ENCODE results near the gene NDUFA11.

Gene NDUFA11

DNA sequence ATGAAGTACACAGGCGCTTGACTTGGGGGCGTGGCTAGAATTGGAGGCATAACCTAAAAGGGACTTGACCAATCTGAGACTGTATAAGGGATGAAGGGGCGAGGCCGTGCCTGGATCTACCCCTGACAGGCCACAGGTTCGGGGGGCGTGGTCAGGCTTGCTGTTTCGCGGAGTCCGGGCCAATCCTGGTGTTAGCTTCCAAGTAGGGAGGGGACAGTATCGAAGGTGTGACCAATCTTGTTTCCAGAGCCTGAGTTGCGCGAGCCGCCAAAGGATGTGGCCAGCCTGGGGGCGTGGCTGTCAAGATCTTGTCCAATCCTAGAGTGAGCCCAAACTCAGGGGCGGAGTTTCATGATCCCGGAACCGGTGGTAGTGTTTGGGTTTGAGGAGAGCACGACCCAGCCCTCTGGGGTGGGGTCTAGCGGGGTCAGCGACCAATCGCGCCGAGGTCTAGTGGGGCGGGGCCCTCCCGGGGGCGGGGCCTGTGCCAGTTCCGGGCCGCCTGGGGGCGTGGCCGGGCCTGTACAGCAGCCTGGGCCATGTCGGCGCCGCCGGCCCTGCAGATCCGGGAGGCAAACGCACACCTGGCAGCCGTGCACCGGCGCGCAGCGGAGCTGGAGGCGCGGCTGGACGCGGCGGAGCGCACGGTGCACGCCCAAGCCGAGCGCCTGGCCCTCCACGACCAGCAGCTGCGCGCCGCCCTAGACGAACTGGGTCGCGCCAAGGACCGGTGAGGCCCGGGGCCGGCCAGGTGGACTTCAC is 943 bp upstream of the NDUFA11 start, which contains the start of gene VMAC:
TSS of gene VMAC (plus strand) at position 521 of the 762 bp plus-strand sequence. CDS start at position 540, 19 bp downstream.
- CTCF ChIA-PET: interaction anchor here (1.5 to 3.1 kb wide), 6 partner anchors 13 to 118 kb away, joined by 4 to 19 read pairs (median 10); partner anchors contain the start of gene NRTN
- POLR2A ChIA-PET: interaction anchor here (1.4 to 2.7 kb wide), 3 partner anchors 74 to 184 kb away, joined by 4 to 21 read pairs (median 5); partner anchors contain the start of genes CATSPERD, LONP1 and RANBP3
- TF ChIP-seq, protein P1, sequence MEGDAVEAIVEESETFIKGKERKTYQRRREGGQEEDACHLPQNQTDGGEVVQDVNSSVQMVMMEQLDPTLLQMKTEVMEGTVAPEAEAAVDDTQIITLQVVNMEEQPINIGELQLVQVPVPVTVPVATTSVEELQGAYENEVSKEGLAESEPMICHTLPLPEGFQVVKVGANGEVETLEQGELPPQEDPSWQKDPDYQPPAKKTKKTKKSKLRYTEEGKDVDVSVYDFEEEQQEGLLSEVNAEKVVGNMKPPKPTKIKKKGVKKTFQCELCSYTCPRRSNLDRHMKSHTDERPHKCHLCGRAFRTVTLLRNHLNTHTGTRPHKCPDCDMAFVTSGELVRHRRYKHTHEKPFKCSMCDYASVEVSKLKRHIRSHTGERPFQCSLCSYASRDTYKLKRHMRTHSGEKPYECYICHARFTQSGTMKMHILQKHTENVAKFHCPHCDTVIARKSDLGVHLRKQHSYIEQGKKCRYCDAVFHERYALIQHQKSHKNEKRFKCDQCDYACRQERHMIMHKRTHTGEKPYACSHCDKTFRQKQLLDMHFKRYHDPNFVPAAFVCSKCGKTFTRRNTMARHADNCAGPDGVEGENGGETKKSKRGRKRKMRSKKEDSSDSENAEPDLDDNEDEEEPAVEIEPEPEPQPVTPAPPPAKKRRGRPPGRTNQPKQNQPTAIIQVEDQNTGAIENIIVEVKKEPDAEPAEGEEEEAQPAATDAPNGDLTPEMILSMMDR (IDR thresholded peaks at IDR 0.05; ENCODE audit: control extremely low read depth, extremely low read depth, low read depth, missing control alignments): no peak
- peak; percentile 99 for DNase-seq (ENCODE audit: extremely low spot score)

DNA sequence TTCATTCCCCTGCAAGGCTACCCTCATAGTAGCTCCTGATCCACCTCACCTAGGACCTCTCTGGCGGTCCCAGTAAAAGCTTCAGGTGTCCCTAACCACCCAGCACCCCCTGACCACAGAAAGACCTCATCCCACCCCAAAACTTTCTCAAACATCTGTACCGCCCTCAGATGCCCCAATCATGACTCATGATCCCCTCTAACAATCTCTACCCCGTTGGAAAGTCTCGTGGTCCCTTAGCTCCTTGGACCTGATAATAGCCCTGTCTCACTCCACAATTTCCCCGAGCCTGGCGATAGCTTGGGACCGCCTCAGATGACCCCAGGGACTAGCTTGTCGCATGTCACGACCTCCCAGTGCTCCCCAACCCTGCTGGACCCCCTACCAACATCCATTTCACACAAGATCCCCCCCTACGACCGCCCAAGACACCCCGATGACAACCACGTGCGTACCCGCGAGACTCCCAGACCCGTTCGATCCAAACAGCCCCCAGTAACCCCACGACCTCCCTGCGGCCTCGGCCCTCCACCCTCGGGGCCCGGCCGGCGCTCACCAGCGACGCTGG is 450 bp downstream of the NDUFA11 start:
- TF ChIP-seq, protein P1 (IDR thresholded peaks at IDR 0.05; ENCODE audit: control extremely low read depth, extremely low read depth, low read depth, missing control alignments): no peak
- no peak for DNase-seq (ENCODE audit: extremely low spot score)
- CTCF ChIA-PET: interaction anchor here (0.7 to 3.1 kb wide), 11 partner anchors 10 to 316 kb away, joined by 3 to 19 read pairs (median 4); no protein-coding TSS in a partner anchor
- POLR2A ChIA-PET: interaction anchor here (0.6 to 2.7 kb wide), 5 partner anchors 10 to 1230 kb away, joined by 4 to 21 read pairs (median 6); partner anchors contain the start of gene RANBP3

GRCh38 chr19:5900976-5901375 is 2.6 kb downstream of the NDUFA11 start:
- POLR2A ChIA-PET: interaction anchor here (0.7 kb wide), 1 partner anchor 188 kb away, joined by 3 read pairs; no protein-coding TSS in a partner anchor
- TF ChIP-seq, protein P1 (IDR thresholded peaks at IDR 0.05; ENCODE audit: control extremely low read depth, extremely low read depth, low read depth, missing control alignments): no peak
- no peak for DNase-seq (ENCODE audit: extremely low spot score)
- CTCF ChIA-PET: interaction anchor here (1.4 kb wide), 1 partner anchor 10 kb away, joined by 4 read pairs; no protein-coding TSS in a partner anchor

GRCh38 chr19:5899728-5900526 is 3.7 kb downstream of the NDUFA11 start:
- TF ChIP-seq, protein P1 (IDR thresholded peaks at IDR 0.05; ENCODE audit: control extremely low read depth, extremely low read depth, low read depth, missing control alignments): no peak
- CTCF ChIA-PET: interaction anchor here (1.4 to 1.5 kb wide), 2 partner anchors 9 to 96 kb away, joined by 4 to 7 read pairs; no protein-coding TSS in a partner anchor

GRCh38 chr19:5897189-5897969 is 6.2 kb downstream of the NDUFA11 start:
- ChIA-PET CTCF (interaction anchor here (0.6 to 1.4 kb wide), 3 partner anchors 9 to 103 kb away, joined by 3 read pairs; no protein-coding TSS in a partner anchor), POLR2A (no interaction called here)
- TF ChIP-seq, protein P1 (IDR thresholded peaks at IDR 0.05; ENCODE audit: control extremely low read depth, extremely low read depth, low read depth, missing control alignments): peak; percentile 14
- no peak for DNase-seq (ENCODE audit: extremely low spot score)

More at GRCh38 chr19:5899728-5900526, 3.7 kb downstream of the NDUFA11 start:
- DNase-seq (ENCODE audit: extremely low spot score): no peak
- POLR2A ChIA-PET: interaction anchor here (0.7 kb wide), 1 partner anchor 187 kb away, joined by 3 read pairs; no protein-coding TSS in a partner anchor

All from GM10248 (cell line).